HG02981 (cell line): ENCODE measurements around the gene FOXF1.

Source experiments
- ATAC-seq: cut with Tn5 transposase; IDR thresholded peaks from one replicate; pipeline ENCODE4 v1.9.1; 2021; ENCODE audit warnings: mild to moderate bottlenecking, moderate library complexity; ENCODE audit not compliant: unreplicated experiment

Gene FOXF1

GRCh38 chr16:86510465-86511261, at the start of gene FOXF1:
Gene FOXF1 (plus strand): TSS chr16:86510527. CDS start chr16:86510570, 43 bp downstream.
- no peak for ATAC-seq

- ATAC-seq: no peak
Observed at GRCh38 chr16:86461037-86461436, 49.3 kb upstream of the FOXF1 start.

- ATAC-seq: no peak
Observed at GRCh38 chr16:86462334-86463084, 47.8 kb upstream of the FOXF1 start.

GRCh38 chr16:86464044-86464443, 46.3 kb upstream of the FOXF1 start:
- ATAC-seq: no peak

GRCh38 chr16:86465434-86465833, 44.9 kb upstream of the FOXF1 start:
- ATAC-seq: no peak

GRCh38 chr16:86466696-86467406, 43.5 kb upstream of the FOXF1 start:
- no peak for ATAC-seq

- ATAC-seq: no peak
Observed at GRCh38 chr16:86467490-86467889, 42.8 kb upstream of the FOXF1 start.

GRCh38 chr16:86470964-86471363, 39.4 kb upstream of the FOXF1 start:
- no peak for ATAC-seq

GRCh38 chr16:86471896-86472295, 38.4 kb upstream of the FOXF1 start:
- no peak for ATAC-seq

GRCh38 chr16:86472366-86472765, 38.0 kb upstream of the FOXF1 start:
- no peak for ATAC-seq

GRCh38 chr16:86476956-86477534, 33.3 kb upstream of the FOXF1 start:
- ATAC-seq: no peak

- no peak for ATAC-seq
Observed at GRCh38 chr16:86477642-86478041, 32.7 kb upstream of the FOXF1 start.

- ATAC-seq: no peak
Observed at GRCh38 chr16:86478779-86479178, 31.5 kb upstream of the FOXF1 start.

- ATAC-seq: no peak
Observed at GRCh38 chr16:86479419-86479818, 30.9 kb upstream of the FOXF1 start.

GRCh38 chr16:86480444-86480843, 29.9 kb upstream of the FOXF1 start:
- no peak for ATAC-seq

- ATAC-seq: no peak
Observed at GRCh38 chr16:86481607-86482006, 28.7 kb upstream of the FOXF1 start.

GRCh38 chr16:86484240-86484639, 26.1 kb upstream of the FOXF1 start:
- ATAC-seq: no peak

- no peak for ATAC-seq
Observed at GRCh38 chr16:86485746-86486145, 24.6 kb upstream of the FOXF1 start.

GRCh38 chr16:86490859-86491639, 19.3 kb upstream of the FOXF1 start:
- no peak for ATAC-seq

- ATAC-seq: no peak
Observed at GRCh38 chr16:86491640-86492023, 18.7 kb upstream of the FOXF1 start.
